C4-2B (cell line): Measurements from ENCODE around the gene KIZ.

Experiments
- CTCF ChIP-seq: fragments of 450-650 bp; conservative IDR thresholded peaks from 2 replicates; pipeline ENCODE4 v1.5.1; 2017; ENCODE audit warnings: mild to moderate bottlenecking
- ZFX ChIP-seq: fragments of 450-650 bp; IDR thresholded peaks from 2 replicates; pipeline ENCODE4 v1.6.1; 2017

DNA sequence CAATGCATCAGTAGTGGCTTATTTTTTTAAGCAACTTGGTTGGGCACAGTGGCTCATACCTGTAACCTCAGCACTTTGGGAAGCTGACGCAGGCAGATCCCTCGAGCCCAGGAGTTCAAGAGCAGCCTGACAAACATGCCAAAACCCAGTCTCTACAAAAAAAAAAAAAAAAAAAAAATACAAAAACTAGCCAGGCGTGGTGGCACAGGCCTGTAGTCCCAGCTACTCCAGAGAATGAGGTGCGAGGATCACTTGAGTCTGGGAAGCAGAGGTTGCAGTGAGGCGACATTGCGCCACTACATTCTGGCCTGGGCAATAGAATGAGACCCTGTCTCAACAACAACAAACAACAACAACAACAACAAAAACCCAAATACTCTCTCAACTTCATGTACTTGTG, 132.5 kb downstream of the KIZ start:
- TF ChIP-seq CTCF (no peak), ZFX (no peak)
